GM12875 (cell line): ENCODE measurements around the gene DCP1B.

ENCODE experiments used
- H3K4me3 ChIP-seq: one replicate; pipeline ENCODE4 v1.5.1; 2011; ENCODE audit warnings: low read depth, low read length, control low read depth
- CTCF ChIP-seq: IDR thresholded peaks from 2 replicates; pipeline ENCODE4 v1.5.1; 2011; ENCODE audit warnings: low read depth, mild to moderate bottlenecking, control low read depth, inconsistent platforms, low read length, moderate library complexity, borderline replicate concordance; ENCODE audit not compliant: insufficient read depth

The DCP1B gene

GRCh38 chr12:1939801-1940607 is 64.3 kb downstream of the DCP1B start:
- H3K4me3 ChIP-seq: no peak overlapping the region
- TF ChIP-seq CTCF: peak; percentile 82

- H3K4me3 ChIP-seq: no peak overlapping the region
- no peak for TF ChIP-seq CTCF
Measured at GRCh38 chr12:1939331-1939730, 64.9 kb downstream of the DCP1B start.

- TF ChIP-seq CTCF: no peak
- no peak overlapping the region for H3K4me3 ChIP-seq
Measured at GRCh38 chr12:1937481-1938224, 66.6 kb downstream of the DCP1B start.

- H3K4me3 ChIP-seq: no peak overlapping the region
- TF ChIP-seq CTCF: no peak
Measured at GRCh38 chr12:1936406-1937320, 67.6 kb downstream of the DCP1B start.

GRCh38 chr12:1935700-1936378 is 68.4 kb downstream of the DCP1B start:
- H3K4me3 ChIP-seq: no peak overlapping the region
- no peak for TF ChIP-seq CTCF

- no peak for TF ChIP-seq CTCF
Measured at GRCh38 chr12:1935242-1935641, 69.0 kb downstream of the DCP1B start.

More at GRCh38 chr12:1935242-1935641, 69.0 kb downstream of the DCP1B start:
- H3K4me3 ChIP-seq: no peak overlapping the region
